ENCODE measurements around the gene OR52B6.

The OR52B6 gene

DNA sequence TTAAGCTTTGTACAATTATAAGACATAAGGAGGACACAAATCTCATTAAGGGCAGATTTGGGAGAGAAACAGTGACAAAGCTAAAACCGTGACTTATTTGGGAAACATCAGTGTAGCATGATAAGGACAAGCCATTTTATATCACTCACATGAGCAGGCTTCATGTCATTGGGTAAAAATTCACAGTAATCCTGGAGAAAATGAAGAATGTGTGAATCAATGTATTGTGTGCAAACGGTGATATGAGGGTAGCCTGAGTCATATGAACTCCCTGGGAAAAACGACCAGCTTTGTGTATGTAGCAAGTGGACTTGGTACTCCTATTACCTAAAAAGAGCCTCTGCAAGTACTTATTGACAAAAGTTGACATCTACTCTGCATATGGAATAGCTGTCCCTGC, 38.1 kb downstream of the OR52B6 start:
- Histone ChIP-seq H3K36me3 (ENCODE audit: insufficient read depth, low read length) (no peaks in the 10 kb centered on the region), H3K27ac (ENCODE audit: low read depth, low read length) (peak overlapping the region; percentile 95), H3K4me1 (ENCODE audit: control insufficient read depth, insufficient read depth, low read length, unreplicated experiment) (peaks cover 44% of the 10 kb centered on the region)

DNA sequence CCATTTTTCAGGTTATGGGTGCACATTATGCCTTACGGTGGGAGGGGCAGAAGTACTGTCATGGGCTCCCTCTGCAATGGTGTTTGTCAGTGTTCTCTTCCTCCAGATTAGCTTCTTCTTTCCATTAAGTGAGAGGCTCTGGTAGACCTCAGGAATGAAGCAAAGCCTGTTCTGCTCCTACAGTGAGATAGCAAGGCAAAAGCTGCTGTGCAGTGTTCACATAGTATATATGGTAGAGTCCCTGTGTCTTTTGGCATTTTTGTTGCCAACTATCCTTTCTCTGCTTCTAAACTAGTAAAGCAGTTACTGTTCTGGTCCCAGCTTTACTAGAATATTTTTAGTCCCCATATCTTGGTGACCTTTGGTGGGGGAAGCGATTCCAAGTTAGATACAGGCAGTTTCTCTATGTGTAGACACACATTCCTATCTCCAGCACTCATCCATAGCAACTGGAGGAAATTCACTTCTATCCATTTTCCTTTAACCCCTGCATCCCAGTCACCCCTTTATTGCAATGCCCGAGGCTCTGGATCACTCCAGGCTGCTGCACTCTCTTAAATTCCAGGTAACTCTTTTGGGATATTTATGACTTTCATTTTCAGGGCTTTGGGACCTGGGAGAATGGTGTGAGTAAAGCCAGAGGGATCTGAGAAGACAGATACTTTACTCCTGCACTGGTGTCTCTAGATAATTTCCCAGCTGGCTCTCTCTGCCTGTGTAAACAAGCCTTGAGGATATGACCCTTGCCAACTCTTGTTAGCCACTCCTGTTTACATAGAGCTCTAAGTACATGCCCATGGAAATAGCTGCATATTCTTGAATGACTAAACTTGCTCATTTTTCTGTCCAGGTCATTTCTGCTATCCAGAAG, 40.2 kb downstream of the OR52B6 start:
- Histone ChIP-seq H3K79me2 (ENCODE audit: control insufficient read depth, insufficient read depth, low read length, unreplicated experiment) (peaks cover 13% of the 10 kb centered on the region), H3K36me3 (ENCODE audit: insufficient read depth, low read length) (no peaks in the 10 kb centered on the region), H3K27ac (ENCODE audit: low read depth, low read length) (peak overlapping the region; percentile 95), H3K4me1 (ENCODE audit: control insufficient read depth, insufficient read depth, low read length, unreplicated experiment) (peaks cover 52% of the 10 kb centered on the region), H3K4me3 (ENCODE audit: low read depth, low read length) (peak overlapping the region; percentile 67), H3K27me3 (ENCODE audit: insufficient read depth, low read length) (no peaks in the 10 kb centered on the region), H2AFZ (ENCODE audit: low read length, unreplicated experiment) (peak overlapping the region; percentile 46)

More for the DNA sequence above, 38.1 kb downstream of the OR52B6 start:
- Histone ChIP-seq H3K79me2 (ENCODE audit: control insufficient read depth, insufficient read depth, low read length, unreplicated experiment) (peaks cover 3% of the 10 kb centered on the region), H3K4me3 (ENCODE audit: low read depth, low read length) (peak overlapping the region; percentile 3; the same call in 1 of the 2 replicates), H2AFZ (ENCODE audit: low read length, unreplicated experiment) (no peak overlapping the region), H3K27me3 (ENCODE audit: insufficient read depth, low read length) (no peaks in the 10 kb centered on the region)

DNA sequence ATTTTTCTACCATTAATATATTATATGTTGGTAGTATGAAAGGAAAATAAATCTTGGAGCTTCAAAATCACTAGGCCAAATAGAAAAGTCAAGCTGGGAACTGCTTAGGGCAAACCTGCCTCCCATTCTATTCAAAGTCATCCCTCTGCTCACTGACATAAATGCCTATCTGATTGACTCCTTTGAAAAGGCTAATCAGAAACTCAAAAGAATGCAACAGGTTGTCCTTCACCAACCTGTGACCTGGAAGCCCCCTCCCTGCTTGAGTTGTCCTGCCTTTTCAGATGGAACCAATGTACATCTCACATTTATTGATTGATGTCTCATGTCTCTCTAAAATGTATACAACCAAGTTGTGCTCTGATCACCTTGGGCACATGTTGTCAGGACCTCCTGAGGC, 40.9 kb downstream of the OR52B6 start:
- peaks cover 58% of the 10 kb centered on the region for H3K4me1 ChIP-seq (ENCODE audit: control insufficient read depth, insufficient read depth, low read length, unreplicated experiment)
- H2AFZ ChIP-seq (ENCODE audit: low read length, unreplicated experiment): no peak overlapping the region
- H3K27me3 ChIP-seq (ENCODE audit: insufficient read depth, low read length): no peaks in the 10 kb centered on the region
- H3K4me3 ChIP-seq (ENCODE audit: low read depth, low read length): 0 out of 2 replicates have a peak overlapping the region, but pooled peaks have one; percentile 32
- H3K27ac ChIP-seq (ENCODE audit: low read depth, low read length): peak overlapping the region; percentile 95
- peaks cover 13% of the 10 kb centered on the region for H3K79me2 ChIP-seq (ENCODE audit: control insufficient read depth, insufficient read depth, low read length, unreplicated experiment)
- no peaks in the 10 kb centered on the region for H3K36me3 ChIP-seq (ENCODE audit: insufficient read depth, low read length)

DNA sequence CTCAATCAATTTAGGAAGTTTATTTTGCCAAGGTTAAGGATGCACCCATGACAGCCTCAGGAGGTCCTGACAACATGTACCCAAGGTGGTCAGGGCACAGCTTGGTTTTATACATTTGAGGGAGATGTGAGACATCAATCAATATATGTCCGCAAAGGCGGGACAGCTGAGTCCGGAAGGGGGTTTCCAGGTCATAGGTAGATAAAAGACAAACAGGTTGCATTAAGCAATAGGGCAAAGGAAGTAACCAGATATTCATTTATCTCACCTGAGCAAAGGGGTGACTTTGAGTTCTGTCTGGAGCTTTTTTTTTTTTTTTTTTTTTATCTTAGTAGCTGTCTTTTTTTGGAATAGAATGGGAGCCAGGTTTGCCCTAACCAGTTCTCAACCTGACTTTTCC, 42.1 kb downstream of the OR52B6 start:
- Histone ChIP-seq H3K4me3 (ENCODE audit: low read depth, low read length) (no peak overlapping the region), H2AFZ (ENCODE audit: low read length, unreplicated experiment) (no peak overlapping the region), H3K27ac (ENCODE audit: low read depth, low read length) (peak overlapping the region; percentile 21; the same call in 1 of the 2 replicates), H3K79me2 (ENCODE audit: control insufficient read depth, insufficient read depth, low read length, unreplicated experiment) (peaks cover 13% of the 10 kb centered on the region), H3K4me1 (ENCODE audit: control insufficient read depth, insufficient read depth, low read length, unreplicated experiment) (peaks cover 58% of the 10 kb centered on the region), H3K27me3 (ENCODE audit: insufficient read depth, low read length) (no peaks in the 10 kb centered on the region), H3K36me3 (ENCODE audit: insufficient read depth, low read length) (no peaks in the 10 kb centered on the region)

GRCh38 chr11:5624489-5625279, 44.0 kb downstream of the OR52B6 start, which contains the start of gene TRIM34:
TRIM34 (plus strand) TSS chr11:5625001; CDS start chr11:5632332, 7,331 bp downstream.
- peak within 1 kb of the TSS; percentile 82 for H3K27ac ChIP-seq (ENCODE audit: low read depth, low read length)

DNA sequence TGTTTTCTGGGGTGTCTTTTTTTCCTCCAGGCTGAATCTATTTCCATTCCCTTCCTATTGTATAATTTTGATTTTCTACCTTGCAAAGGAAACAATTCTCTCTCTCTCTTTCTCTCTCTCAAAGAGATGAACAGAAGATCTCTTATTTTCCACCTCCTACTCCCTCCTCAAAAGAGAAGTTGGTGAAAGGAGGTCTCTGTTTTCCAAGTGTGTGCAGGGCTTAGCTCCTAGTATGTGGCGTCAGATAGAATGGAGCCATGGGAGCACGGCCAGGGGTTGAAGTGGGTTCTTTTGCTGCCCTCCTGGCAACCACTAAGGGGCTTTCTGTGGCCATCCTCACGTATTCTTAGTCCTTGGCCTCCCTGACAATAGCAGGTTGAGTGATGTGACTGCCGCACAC, 44.6 kb downstream of the OR52B6 start:
- H3K4me1 ChIP-seq (ENCODE audit: control insufficient read depth, insufficient read depth, low read length, unreplicated experiment): peaks cover 38% of the 10 kb centered on the region
- H3K36me3 ChIP-seq (ENCODE audit: insufficient read depth, low read length): no peaks in the 10 kb centered on the region
- H3K4me3 ChIP-seq (ENCODE audit: low read depth, low read length): peak overlapping the region; percentile 87
- H3K27ac ChIP-seq (ENCODE audit: low read depth, low read length): peak overlapping the region; percentile 82
- peaks cover 13% of the 10 kb centered on the region for H3K79me2 ChIP-seq (ENCODE audit: control insufficient read depth, insufficient read depth, low read length, unreplicated experiment)
- peak overlapping the region; percentile 8 for H2AFZ ChIP-seq (ENCODE audit: low read length, unreplicated experiment)
- H3K27me3 ChIP-seq (ENCODE audit: insufficient read depth, low read length): no peaks in the 10 kb centered on the region

More at GRCh38 chr11:5624489-5625279, 44.0 kb downstream of the OR52B6 start, which contains the start of gene TRIM34:
- Histone ChIP-seq H3K79me2 (ENCODE audit: control insufficient read depth, insufficient read depth, low read length, unreplicated experiment) (peaks cover 13% of the 10 kb centered on the region), H2AFZ (ENCODE audit: low read length, unreplicated experiment) (peak within 1 kb of the TSS; percentile 8), H3K27me3 (ENCODE audit: insufficient read depth, low read length) (no peaks in the 10 kb centered on the region), H3K36me3 (ENCODE audit: insufficient read depth, low read length) (no peaks in the 10 kb centered on the region), H3K4me3 (ENCODE audit: low read depth, low read length) (peak within 1 kb of the TSS; percentile 87), H3K4me1 (ENCODE audit: control insufficient read depth, insufficient read depth, low read length, unreplicated experiment) (peaks cover 44% of the 10 kb centered on the region)

GRCh38 chr11:5626196-5626595, 45.5 kb downstream of the OR52B6 start:
- H3K36me3 ChIP-seq (ENCODE audit: insufficient read depth, low read length): no peaks in the 10 kb centered on the region
- peaks cover 13% of the 10 kb centered on the region for H3K79me2 ChIP-seq (ENCODE audit: control insufficient read depth, insufficient read depth, low read length, unreplicated experiment)
- no peaks in the 10 kb centered on the region for H3K27me3 ChIP-seq (ENCODE audit: insufficient read depth, low read length)
- peak overlapping the region; percentile 82; the same call in 1 of the 2 replicates for H3K27ac ChIP-seq (ENCODE audit: low read depth, low read length)
- H3K4me3 ChIP-seq (ENCODE audit: low read depth, low read length): peak overlapping the region; percentile 87
- H3K4me1 ChIP-seq (ENCODE audit: control insufficient read depth, insufficient read depth, low read length, unreplicated experiment): peaks cover 29% of the 10 kb centered on the region
- H2AFZ ChIP-seq (ENCODE audit: low read length, unreplicated experiment): no peak overlapping the region

- Histone ChIP-seq H3K36me3 (ENCODE audit: insufficient read depth, low read length) (peaks cover 17% of the 10 kb centered on the region), H3K79me2 (ENCODE audit: control insufficient read depth, insufficient read depth, low read length, unreplicated experiment) (no peaks in the 10 kb centered on the region), H3K4me1 (ENCODE audit: control insufficient read depth, insufficient read depth, low read length, unreplicated experiment) (peaks cover 1% of the 10 kb centered on the region), H3K27ac (ENCODE audit: low read depth, low read length) (no peak overlapping the region), H3K4me3 (ENCODE audit: low read depth, low read length) (no peak overlapping the region), H3K27me3 (ENCODE audit: insufficient read depth, low read length) (no peaks in the 10 kb centered on the region), H2AFZ (ENCODE audit: low read length, unreplicated experiment) (no peak overlapping the region)
Measured at GRCh38 chr11:5631417-5631816, 50.7 kb downstream of the OR52B6 start.

Measured in ACC112 (cell line).